DOHH2 (cell line): ENCODE measurements around the gene NAT9.

Source experiments
- H3F3A ChIP-seq: fragments of 200-600 bp; sonication (generic), shearing (Covaris generic); 2 replicates; pipeline ENCODE4 v1.6.0; 2016; ENCODE audit warnings: antibody characterized with exemption, mild to moderate bottlenecking; ENCODE audit not compliant: control insufficient read depth, insufficient read depth
- H3K27ac ChIP-seq: fragments of 200-600 bp; sonication (generic); 2 replicates; pipeline ENCODE4 v1.5.1; 2014; ENCODE audit warnings: low read depth, mild to moderate bottlenecking, low read length, moderate library complexity
- H3K27me3 ChIP-seq: fragments of 200-600 bp; sonication (generic); 2 replicates; pipeline ENCODE4 v1.6.1; 2014; ENCODE audit warnings: mild to moderate bottlenecking, low read length, mixed read lengths; ENCODE audit not compliant: control insufficient read depth
- H3K36me3 ChIP-seq: fragments of 200-600 bp; sonication (generic); 2 replicates; pipeline ENCODE4 v1.6.1; 2014; ENCODE audit warnings: mild to moderate bottlenecking, low read length, moderate library complexity, mixed read lengths; ENCODE audit not compliant: control insufficient read depth
- H3K4me1 ChIP-seq: fragments of 200-600 bp; sonication (generic); 2 replicates; pipeline ENCODE4 v1.6.1; 2014; ENCODE audit warnings: mild to moderate bottlenecking, low read length, mixed read lengths; ENCODE audit not compliant: control insufficient read depth
- H3K4me2 ChIP-seq: fragments of 200-600 bp; sonication (generic); 2 replicates; pipeline ENCODE4 v1.6.0; 2014; ENCODE audit warnings: mild to moderate bottlenecking, low read length, moderate library complexity
- H3K4me3 ChIP-seq: fragments of 200-600 bp; sonication (generic); 2 replicates; pipeline ENCODE4 v1.5.1; 2014; ENCODE audit warnings: mild to moderate bottlenecking, low read length, mixed read lengths
- H3K79me2 ChIP-seq: fragments of 200-600 bp; sonication (generic); 2 replicates; pipeline ENCODE4 v1.6.1; 2014; ENCODE audit warnings: mild to moderate bottlenecking, low read length, mixed read lengths; ENCODE audit not compliant: control insufficient read depth
- H3K9me2 ChIP-seq: fragments of 200-600 bp; sonication (generic); replicated peaks from 2 replicates; pipeline ENCODE4 v1.6.1; 2014; ENCODE audit warnings: mild to moderate bottlenecking, low read length, mixed read lengths; ENCODE audit not compliant: control insufficient read depth
- H3K9me3 ChIP-seq: fragments of 200-600 bp; sonication (generic); 2 replicates; pipeline ENCODE4 v1.6.1; 2014; ENCODE audit warnings: antibody characterized with exemption, low read length, mixed read lengths; ENCODE audit not compliant: control insufficient read depth, insufficient read depth
- H4K20me1 ChIP-seq: fragments of 200-600 bp; sonication (generic); 2 replicates; pipeline ENCODE4 v1.6.0; 2014; ENCODE audit warnings: low read depth, mild to moderate bottlenecking, antibody characterized with exemption, low read length, moderate library complexity; ENCODE audit not compliant: control insufficient read depth, insufficient read depth
- CTCF ChIP-seq: fragments of 200-600 bp; sonication (generic); IDR thresholded peaks from one replicate; pipeline ENCODE4 v1.5.1; 2014; ENCODE audit warnings: antibody characterized with exemption, mild to moderate bottlenecking, low read depth, low read length; ENCODE audit not compliant: poor library complexity, severe bottlenecking
- EZH2phosphoT487 ChIP-seq: fragments of 200-600 bp; sonication (generic); IDR thresholded peaks from 2 replicates; pipeline ENCODE4 v1.6.1; 2017; ENCODE audit warnings: borderline replicate concordance, mild to moderate bottlenecking, antibody characterized with exemption, low read length, moderate library complexity, mixed read lengths

The NAT9 gene

GRCh38 chr17:74776990-74777389 lies 845 bp upstream of the NAT9 start:
- Histone ChIP-seq H3K4me3 (peak overlapping the region; percentile 89), H3K36me3 (peaks cover 25% of the 10 kb centered on the region), H3K27ac (no peak overlapping the region), H3K4me2 (peak overlapping the region; percentile 84), H3K79me2 (peaks cover 20% of the 10 kb centered on the region), H3K9me3 (no peaks in the 10 kb centered on the region), H3K27me3 (no peaks in the 10 kb centered on the region), H3K4me1 (peaks cover 39% of the 10 kb centered on the region), H3K9me2 (no peaks in the 10 kb centered on the region), H3F3A (peaks cover 14% of the 10 kb centered on the region), H4K20me1 (peaks cover 17% of the 10 kb centered on the region; the same call in 1 of the 2 replicates)
- no peak for TF ChIP-seq EZH2phosphoT487
- no peak for TF ChIP-seq CTCF

GRCh38 chr17:74775409-74776043 lies 619 bp downstream of the NAT9 start:
- peaks cover 31% of the 10 kb centered on the region for H3K4me1 ChIP-seq
- no peaks in the 10 kb centered on the region for H3K27me3 ChIP-seq
- peaks cover 9% of the 10 kb centered on the region; the same call in 1 of the 2 replicates for H4K20me1 ChIP-seq
- H3K36me3 ChIP-seq = peaks cover 38% of the 10 kb centered on the region
- no peaks in the 10 kb centered on the region for H3K9me3 ChIP-seq
- peak overlapping the region; percentile 89 for H3K4me3 ChIP-seq
- no peak for TF ChIP-seq CTCF
- H3K4me2 ChIP-seq = peak overlapping the region; percentile 67
- H3F3A ChIP-seq = peaks cover 12% of the 10 kb centered on the region
- peak overlapping the region; percentile 42; the same call in 1 of the 2 replicates for H3K27ac ChIP-seq
- peaks cover 20% of the 10 kb centered on the region for H3K79me2 ChIP-seq
- H3K9me2 ChIP-seq = no peaks in the 10 kb centered on the region

GRCh38 chr17:74773871-74774286 lies 2.3 kb downstream of the NAT9 start:
- peaks cover 53% of the 10 kb centered on the region for H3K36me3 ChIP-seq
- H3K9me3 ChIP-seq = no peaks in the 10 kb centered on the region
- H3F3A ChIP-seq = no peaks in the 10 kb centered on the region
- H3K79me2 ChIP-seq = peaks cover 20% of the 10 kb centered on the region
- H3K4me3 ChIP-seq = no peak overlapping the region
- H4K20me1 ChIP-seq = no peaks in the 10 kb centered on the region
- TF ChIP-seq CTCF (no peak), EZH2phosphoT487 (no peak)
- no peaks in the 10 kb centered on the region for H3K27me3 ChIP-seq
- H3K9me2 ChIP-seq = no peaks in the 10 kb centered on the region
- no peak overlapping the region for H3K27ac ChIP-seq
- peaks cover 14% of the 10 kb centered on the region for H3K4me1 ChIP-seq
- no peak overlapping the region for H3K4me2 ChIP-seq
